ENCODE measurements around the gene CD46. TPM values are rescaled to one million over a fixed set of nuclear protein-coding genes. Genes with fewer than 3 reads are reported as not detected.

Gene CD46
- total RNA-seq, 2 donors from 2014 or later = 148 to 282 TPM

- no peak for TF ChIP-seq CTCF (IDR thresholded peaks at IDR 0.05)
- intact Hi-C loops (cut with DNase I) = no loop called here
- Histone ChIP-seq H3K9me3 (no peaks in the 10 kb centered on the region), H3K9ac (ENCODE audit: low read depth in 2 of 2, low read length in 2 of 2) (peak overlapping the region in 1 of 2 donors; percentile 51), H3K27ac (no peak overlapping the region), H3K4me1 (peaks cover 7% of the 10 kb centered on the region), H3K36me3 (peaks cover 7% of the 10 kb centered on the region), H3K4me3 (peak overlapping the region; percentile 87), H3K27me3 (no peaks in the 10 kb centered on the region)
- DNase-seq = no peak
Observed at GRCh38 chr1:207754011-207754410, 2.2 kb downstream of the CD46 start.

- intact Hi-C loops (cut with DNase I) = loop anchor here (5.0 kb wide), 1 partner anchor 42 kb away; no protein-coding TSS in a partner anchor
- peak overlapping the region; percentile 40 for H3K27ac ChIP-seq
- H3K9ac ChIP-seq (ENCODE audit: low read depth in 2 of 2, low read length in 2 of 2) = peak overlapping the region in 1 of 2 donors; percentile 38
- H3K4me1 ChIP-seq = peaks cover 7% of the 10 kb centered on the region
- no peak overlapping the region for H3K4me3 ChIP-seq
- no peak for TF ChIP-seq CTCF (IDR thresholded peaks at IDR 0.05)
- no peak for DNase-seq
- no peaks in the 10 kb centered on the region for H3K9me3 ChIP-seq
- H3K36me3 ChIP-seq = peaks cover 7% of the 10 kb centered on the region
- H3K27me3 ChIP-seq = no peaks in the 10 kb centered on the region
Observed at GRCh38 chr1:207754974-207755700, 3.3 kb downstream of the CD46 start.

- Histone ChIP-seq H3K4me3 (no peak overlapping the region), H3K27me3 (no peaks in the 10 kb centered on the region), H3K4me1 (peaks cover 7% of the 10 kb centered on the region), H3K27ac (peak overlapping the region; percentile 40), H3K9ac (ENCODE audit: low read depth in 2 of 2, low read length in 2 of 2) (no peak overlapping the region), H3K36me3 (peaks cover 7% of the 10 kb centered on the region), H3K9me3 (no peaks in the 10 kb centered on the region)
- TF ChIP-seq CTCF (IDR thresholded peaks at IDR 0.05) = no peak
- intact Hi-C loops (cut with DNase I) = loop anchor here (5.0 kb wide), 1 partner anchor 41 kb away; no protein-coding TSS in a partner anchor
- peak; percentile 19 for DNase-seq
Observed at GRCh38 chr1:207755846-207756693, 4.2 kb downstream of the CD46 start.

- intact Hi-C loops (cut with DNase I) = no loop called here
- Histone ChIP-seq H3K9ac (ENCODE audit: low read depth in 2 of 2, low read length in 2 of 2) (no peak overlapping the region), H3K27me3 (no peaks in the 10 kb centered on the region), H3K36me3 (peaks cover 15% of the 10 kb centered on the region), H3K27ac (no peak overlapping the region), H3K4me1 (no peaks in the 10 kb centered on the region), H3K9me3 (no peaks in the 10 kb centered on the region), H3K4me3 (no peak overlapping the region)
- no peak for TF ChIP-seq CTCF (IDR thresholded peaks at IDR 0.05)
- DNase-seq = no peak
Observed at GRCh38 chr1:207762622-207763021, 10.8 kb downstream of the CD46 start.

- Histone ChIP-seq H3K27ac (no peak overlapping the region), H3K9ac (ENCODE audit: low read depth in 2 of 2, low read length in 2 of 2) (no peak overlapping the region), H3K9me3 (no peaks in the 10 kb centered on the region), H3K36me3 (peaks cover 10% of the 10 kb centered on the region), H3K4me3 (no peak overlapping the region), H3K4me1 (no peaks in the 10 kb centered on the region), H3K27me3 (no peaks in the 10 kb centered on the region)
- intact Hi-C loops (cut with DNase I) = no loop called here
- no peak for DNase-seq
- TF ChIP-seq CTCF (IDR thresholded peaks at IDR 0.05) = no peak
Observed at GRCh38 chr1:207763091-207763490, 11.2 kb downstream of the CD46 start.

Measured in colonic mucosa (tissue), 4 donors.